Astrocyte of the spinal cord (primary cell): ENCODE data around the gene IGF2BP3.
A peak's percentile ranks its signal among the peaks of the same experiment; 100 is the strongest.

ENCODE experiments used
- DNase-seq: peaks from one replicate; pipeline ENCODE4 v3.0.0; 2011; ENCODE audit warnings: low read depth, low spot score
- H3K4me3 ChIP-seq: 2 replicates; pipeline ENCODE4 v1.5.1; 2011; ENCODE audit warnings: low read depth, mild to moderate bottlenecking, low read length, moderate library complexity
- in situ Hi-C: cut with HindIII; loops from 2 replicates; pipeline ENCODE4 v1.10.0; 2017; ENCODE audit warnings: low sequenced_read_pairs
- TF ChIP-seq, protein P1 (sequence below): IDR thresholded peaks from 2 replicates; pipeline ENCODE4 v1.5.1; 2012; ENCODE audit warnings: low read depth, mild to moderate bottlenecking, low read length, inconsistent platforms

IGF2BP3 gene

DNA sequence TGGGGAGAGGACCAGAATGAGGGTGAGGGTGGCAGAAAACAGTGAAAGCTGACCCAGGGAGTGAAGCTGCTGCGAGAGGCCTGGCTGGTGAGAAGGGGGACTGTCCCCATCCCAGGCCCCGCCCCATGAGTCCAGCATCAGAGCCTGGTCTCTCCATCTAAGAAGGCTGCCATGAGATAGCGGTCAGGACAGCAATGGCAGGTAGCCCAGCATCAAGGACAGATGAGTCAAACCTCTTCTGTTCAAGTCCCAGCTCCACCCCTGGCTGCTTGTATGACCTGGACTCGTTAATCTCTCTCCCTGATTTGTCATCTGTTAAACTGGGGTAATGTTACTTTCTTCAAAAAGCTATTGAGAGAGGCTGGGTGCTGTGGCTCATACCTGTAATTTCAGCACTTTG, 201.5 kb downstream of the IGF2BP3 start:
- in situ Hi-C loops: no loop called here
- TF ChIP-seq, protein P1, sequence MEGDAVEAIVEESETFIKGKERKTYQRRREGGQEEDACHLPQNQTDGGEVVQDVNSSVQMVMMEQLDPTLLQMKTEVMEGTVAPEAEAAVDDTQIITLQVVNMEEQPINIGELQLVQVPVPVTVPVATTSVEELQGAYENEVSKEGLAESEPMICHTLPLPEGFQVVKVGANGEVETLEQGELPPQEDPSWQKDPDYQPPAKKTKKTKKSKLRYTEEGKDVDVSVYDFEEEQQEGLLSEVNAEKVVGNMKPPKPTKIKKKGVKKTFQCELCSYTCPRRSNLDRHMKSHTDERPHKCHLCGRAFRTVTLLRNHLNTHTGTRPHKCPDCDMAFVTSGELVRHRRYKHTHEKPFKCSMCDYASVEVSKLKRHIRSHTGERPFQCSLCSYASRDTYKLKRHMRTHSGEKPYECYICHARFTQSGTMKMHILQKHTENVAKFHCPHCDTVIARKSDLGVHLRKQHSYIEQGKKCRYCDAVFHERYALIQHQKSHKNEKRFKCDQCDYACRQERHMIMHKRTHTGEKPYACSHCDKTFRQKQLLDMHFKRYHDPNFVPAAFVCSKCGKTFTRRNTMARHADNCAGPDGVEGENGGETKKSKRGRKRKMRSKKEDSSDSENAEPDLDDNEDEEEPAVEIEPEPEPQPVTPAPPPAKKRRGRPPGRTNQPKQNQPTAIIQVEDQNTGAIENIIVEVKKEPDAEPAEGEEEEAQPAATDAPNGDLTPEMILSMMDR: no peak
- DNase-seq: no peak
- H3K4me3 ChIP-seq: no peak overlapping the region

DNA sequence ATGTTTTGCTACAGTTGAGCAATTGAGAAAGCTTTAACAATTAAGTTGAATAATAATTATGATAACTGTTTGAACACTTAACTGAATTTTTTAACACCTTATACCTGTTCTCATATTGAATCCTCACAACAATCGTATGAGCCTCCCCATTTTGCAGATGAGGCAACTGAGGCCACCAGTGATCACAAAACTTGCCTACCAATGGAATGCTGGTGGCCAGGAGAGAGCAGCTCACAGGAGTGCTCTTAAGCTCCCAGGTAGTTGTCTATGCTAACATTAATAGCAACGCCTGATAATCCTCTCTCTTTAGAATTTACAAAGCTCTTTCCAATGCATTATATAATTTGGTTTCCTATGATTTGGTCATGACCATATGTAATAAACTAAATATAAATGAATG, 202.1 kb downstream of the IGF2BP3 start:
- no peak for DNase-seq
- TF ChIP-seq, protein P1: no peak
- in situ Hi-C loops: no loop called here
- no peak overlapping the region for H3K4me3 ChIP-seq

DNA sequence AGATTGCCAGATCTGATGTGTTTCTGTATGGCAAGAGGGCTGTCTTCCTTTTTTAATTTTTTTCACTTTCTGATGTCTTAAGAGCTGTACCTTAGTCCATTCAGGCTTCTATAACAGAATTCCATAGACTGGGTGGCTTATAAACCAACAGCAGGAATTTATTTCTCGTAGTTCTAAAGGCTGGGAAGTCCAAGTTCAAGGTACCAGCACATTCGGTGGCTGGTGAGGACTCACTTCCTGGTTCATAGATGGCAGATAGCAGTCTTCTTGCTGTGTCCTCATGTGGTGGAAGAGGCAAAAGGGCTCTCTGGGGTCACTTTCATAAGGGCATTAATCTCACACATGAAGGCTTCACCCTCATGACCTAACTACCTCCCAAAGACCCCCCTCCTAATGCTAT, 202.9 kb downstream of the IGF2BP3 start:
- in situ Hi-C loops: no loop called here
- DNase-seq: no peak
- TF ChIP-seq, protein P1: no peak

DNA sequence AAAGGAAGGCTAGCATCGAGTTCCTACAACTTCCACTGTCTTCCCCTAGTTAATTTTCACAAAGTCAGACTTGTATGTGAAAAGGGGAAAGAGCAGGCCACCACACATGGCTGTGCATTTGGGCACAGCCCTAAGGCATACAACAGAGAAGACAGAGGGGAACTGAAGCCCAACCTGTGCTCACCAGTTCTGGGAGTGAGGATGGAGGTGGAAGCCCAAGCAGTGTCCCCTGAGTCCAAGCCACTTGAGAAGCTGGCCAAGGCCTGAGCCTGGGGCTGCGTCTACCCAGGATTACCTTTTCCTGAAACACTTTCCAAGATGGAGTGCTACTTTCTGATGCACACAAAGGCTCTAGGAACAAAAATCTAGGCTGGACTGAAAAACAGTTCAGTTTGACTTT, 203.4 kb downstream of the IGF2BP3 start:
- DNase-seq: no peak
- H3K4me3 ChIP-seq: no peak overlapping the region
- in situ Hi-C loops: no loop called here
- TF ChIP-seq, protein P1: no peak

More for the DNA sequence above, 202.9 kb downstream of the IGF2BP3 start:
- H3K4me3 ChIP-seq: no peak overlapping the region

DNA sequence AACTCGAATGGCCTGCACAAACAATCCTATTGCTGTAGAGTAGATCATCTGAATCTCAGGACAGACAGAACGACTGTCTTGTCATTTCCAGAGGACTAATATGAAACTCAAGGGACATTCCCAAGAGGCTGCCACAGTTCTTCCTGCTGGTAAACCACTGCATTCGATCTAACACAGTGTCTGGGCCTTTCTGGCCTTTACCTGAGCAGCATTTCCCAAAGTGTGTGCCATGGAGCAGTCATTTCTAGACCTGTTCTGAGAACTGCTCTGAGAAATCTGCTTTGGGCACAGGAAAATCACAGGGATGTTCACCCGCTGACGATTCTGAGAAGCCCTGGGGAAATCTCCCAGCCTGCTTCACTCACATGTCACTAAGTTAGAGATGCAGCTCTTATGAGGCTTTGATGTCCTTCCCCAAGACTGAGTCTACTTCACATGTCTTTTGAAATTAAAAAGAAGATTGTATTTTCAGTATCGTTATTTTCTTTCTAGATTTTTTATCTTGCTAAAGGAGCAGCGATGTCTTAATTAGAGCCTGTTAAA, 205.3 kb downstream of the IGF2BP3 start:
- in situ Hi-C loops: no loop called here
- DNase-seq: no peak
- TF ChIP-seq, protein P1: no peak
- H3K4me3 ChIP-seq: no peak overlapping the region

DNA sequence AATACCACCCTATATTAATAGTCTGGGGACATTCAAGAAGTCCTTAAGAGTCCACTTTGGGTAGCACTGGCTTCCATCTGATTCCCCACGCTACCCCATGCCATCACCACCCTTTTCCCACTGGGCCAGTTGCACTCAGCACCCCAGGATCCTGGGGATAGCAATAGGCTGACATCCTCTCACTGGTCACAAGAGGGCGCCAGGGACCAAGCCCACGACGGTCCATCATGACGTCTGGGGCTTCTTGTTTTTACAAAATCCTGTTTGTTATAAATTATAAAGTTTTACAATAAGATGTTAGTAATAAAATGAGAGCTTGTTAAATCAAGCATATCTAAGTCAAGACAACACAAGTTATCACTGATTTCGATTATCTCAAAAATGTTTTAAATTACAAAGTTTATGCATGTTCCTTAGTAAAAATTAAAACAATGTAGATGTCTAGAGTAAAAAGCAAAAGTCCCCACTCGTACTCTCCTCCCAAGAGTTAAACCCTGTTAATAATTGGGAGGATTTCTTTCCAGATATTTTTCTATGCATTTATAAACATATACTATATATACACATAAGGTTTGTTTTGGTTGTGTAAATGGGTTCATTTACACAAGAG, 208.3 kb downstream of the IGF2BP3 start:
- no peak overlapping the region for H3K4me3 ChIP-seq
- TF ChIP-seq, protein P1: peak; percentile 96
- DNase-seq: peak; percentile 65
- in situ Hi-C loops: no loop called here
